ENCODE data around the gene OR13J1. TPM values are rescaled to one million over a fixed set of nuclear protein-coding genes. Genes with fewer than 3 reads are reported as not detected.

Gene OR13J1
- total and polyA plus RNA-seq, 9 donors = not detected

- no peak overlapping the region for H3K27ac ChIP-seq
- TF ChIP-seq POLR2A (IDR thresholded peaks at IDR 0.05) (no peak), CTCF (IDR thresholded peaks at IDR 0.05) (no peak), EP300 (IDR thresholded peaks at IDR 0.05) (no peak)
- DNase-seq = no peak
- 68 to 76% (median 72%) methylated on average over 8 of the region's 8 CpGs for WGBS, 3 donors
- H3K9me3 ChIP-seq = no peaks in the 10 kb centered on the region
- H3K4me1 ChIP-seq (ENCODE audit: insufficient read depth) = no peaks in the 10 kb centered on the region
- no peaks in the 10 kb centered on the region for H3K27me3 ChIP-seq
- H3K36me3 ChIP-seq = no peaks in the 10 kb centered on the region
- H3K4me3 ChIP-seq = no peak overlapping the region
- intact Hi-C loops (cut with DNase I) = loop anchor here in 1 of 4 donors (10.0 kb wide), 1 partner anchor 79 kb away; no protein-coding TSS in a partner anchor
Observed at GRCh38 chr9:35863583-35863982, 6.6 kb downstream of the OR13J1 start.

- 80 to 92% (median 81%) methylated on average over 4 of the region's 4 CpGs for WGBS, 3 donors
- DNase-seq = no peak
- Histone ChIP-seq H3K4me3 (no peak overlapping the region), H3K27me3 (no peaks in the 10 kb centered on the region), H3K27ac (no peak overlapping the region), H3K36me3 (no peaks in the 10 kb centered on the region), H3K4me1 (ENCODE audit: insufficient read depth) (no peaks in the 10 kb centered on the region), H3K9me3 (no peaks in the 10 kb centered on the region)
- intact Hi-C loops (cut with DNase I) = loop anchor here in 1 of 4 donors (10.0 kb wide), 1 partner anchor 78 kb away; no protein-coding TSS in a partner anchor
- TF ChIP-seq EP300 (IDR thresholded peaks at IDR 0.05) = no peak
- TF ChIP-seq POLR2A (IDR thresholded peaks at IDR 0.05) = no peak
- no peak for TF ChIP-seq CTCF (IDR thresholded peaks at IDR 0.05)
Observed at GRCh38 chr9:35862328-35862727, 7.9 kb downstream of the OR13J1 start.

GRCh38 chr9:35861161-35861897, 8.9 kb downstream of the OR13J1 start:
- TF ChIP-seq EP300 (IDR thresholded peaks at IDR 0.05) = no peak
- no peak for TF ChIP-seq POLR2A (IDR thresholded peaks at IDR 0.05)
- TF ChIP-seq CTCF (IDR thresholded peaks at IDR 0.05) = no peak
- H3K27me3 ChIP-seq = no peaks in the 10 kb centered on the region
- H3K27ac ChIP-seq = no peak overlapping the region
- intact Hi-C loops (cut with DNase I) = loop anchor here in 1 of 4 donors (10.0 kb wide), 1 partner anchor 77 kb away; no protein-coding TSS in a partner anchor
- WGBS, 3 donors = 57 to 68% (median 66%) methylated on average over 12 of the region's 12 CpGs
- no peaks in the 10 kb centered on the region for H3K4me1 ChIP-seq (ENCODE audit: insufficient read depth)
- no peak overlapping the region for H3K4me3 ChIP-seq
- no peak for DNase-seq
- H3K36me3 ChIP-seq = no peaks in the 10 kb centered on the region
- H3K9me3 ChIP-seq = no peaks in the 10 kb centered on the region

GRCh38 chr9:35859990-35860339, 10.2 kb downstream of the OR13J1 start:
- H3K4me1 ChIP-seq (ENCODE audit: insufficient read depth) = no peaks in the 10 kb centered on the region
- no peak for DNase-seq
- 0 to 9% (median 7%) methylated on average over 3 of the region's 3 CpGs for WGBS, 3 donors
- TF ChIP-seq EP300 (IDR thresholded peaks at IDR 0.05) = no peak
- TF ChIP-seq POLR2A (IDR thresholded peaks at IDR 0.05) = no peak
- no peak for TF ChIP-seq CTCF (IDR thresholded peaks at IDR 0.05)
- no peaks in the 10 kb centered on the region for H3K9me3 ChIP-seq
- no peaks in the 10 kb centered on the region for H3K36me3 ChIP-seq
- no peak overlapping the region for H3K4me3 ChIP-seq
- intact Hi-C loops (cut with DNase I) = loop anchor here in 1 of 4 donors (10.0 kb wide), 1 partner anchor 75 kb away; no protein-coding TSS in a partner anchor
- no peaks in the 10 kb centered on the region for H3K27me3 ChIP-seq
- no peak overlapping the region for H3K27ac ChIP-seq

All from ovary (tissue), 9 donors.